ENCODE measurements around the gene NRSN2.

DNA sequence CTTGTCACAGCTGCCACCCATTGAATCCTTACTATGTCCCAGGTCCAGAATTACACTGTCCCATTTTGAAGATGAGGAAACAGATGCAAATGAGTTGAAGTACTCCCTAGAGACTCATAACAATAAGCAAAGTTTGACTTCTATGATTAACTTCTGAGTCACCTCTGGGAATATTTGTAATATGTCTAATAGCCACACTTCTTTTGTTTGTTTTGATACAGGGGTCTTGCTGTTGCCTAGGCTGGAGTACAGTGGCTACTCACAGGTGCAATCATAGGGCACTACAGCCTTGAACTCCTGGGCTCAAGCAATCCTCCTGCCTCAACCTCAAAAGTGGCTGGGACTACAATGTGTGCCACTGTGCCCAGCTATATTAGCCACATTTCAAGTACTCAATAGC, 33.0 kb upstream of the NRSN2 start:
- TF ChIP-seq, protein P1, sequence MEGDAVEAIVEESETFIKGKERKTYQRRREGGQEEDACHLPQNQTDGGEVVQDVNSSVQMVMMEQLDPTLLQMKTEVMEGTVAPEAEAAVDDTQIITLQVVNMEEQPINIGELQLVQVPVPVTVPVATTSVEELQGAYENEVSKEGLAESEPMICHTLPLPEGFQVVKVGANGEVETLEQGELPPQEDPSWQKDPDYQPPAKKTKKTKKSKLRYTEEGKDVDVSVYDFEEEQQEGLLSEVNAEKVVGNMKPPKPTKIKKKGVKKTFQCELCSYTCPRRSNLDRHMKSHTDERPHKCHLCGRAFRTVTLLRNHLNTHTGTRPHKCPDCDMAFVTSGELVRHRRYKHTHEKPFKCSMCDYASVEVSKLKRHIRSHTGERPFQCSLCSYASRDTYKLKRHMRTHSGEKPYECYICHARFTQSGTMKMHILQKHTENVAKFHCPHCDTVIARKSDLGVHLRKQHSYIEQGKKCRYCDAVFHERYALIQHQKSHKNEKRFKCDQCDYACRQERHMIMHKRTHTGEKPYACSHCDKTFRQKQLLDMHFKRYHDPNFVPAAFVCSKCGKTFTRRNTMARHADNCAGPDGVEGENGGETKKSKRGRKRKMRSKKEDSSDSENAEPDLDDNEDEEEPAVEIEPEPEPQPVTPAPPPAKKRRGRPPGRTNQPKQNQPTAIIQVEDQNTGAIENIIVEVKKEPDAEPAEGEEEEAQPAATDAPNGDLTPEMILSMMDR (IDR thresholded peaks at IDR 0.05), result no peak
- TF ChIP-seq FOXJ3 (CRISPR knock-in tag; IDR thresholded peaks at IDR 0.05), result no peak
- TF ChIP-seq CHD2 (IDR thresholded peaks at IDR 0.05; ENCODE audit: low read length, partially characterized antibody), result no peak
- no peak for TF ChIP-seq YY1 (IDR thresholded peaks at IDR 0.05; ENCODE audit: low read depth)
- TF ChIP-seq TAF1 (IDR thresholded peaks at IDR 0.05; ENCODE audit: borderline replicate concordance, low read depth, low read length), result no peak
- TF ChIP-seq, protein P2, sequence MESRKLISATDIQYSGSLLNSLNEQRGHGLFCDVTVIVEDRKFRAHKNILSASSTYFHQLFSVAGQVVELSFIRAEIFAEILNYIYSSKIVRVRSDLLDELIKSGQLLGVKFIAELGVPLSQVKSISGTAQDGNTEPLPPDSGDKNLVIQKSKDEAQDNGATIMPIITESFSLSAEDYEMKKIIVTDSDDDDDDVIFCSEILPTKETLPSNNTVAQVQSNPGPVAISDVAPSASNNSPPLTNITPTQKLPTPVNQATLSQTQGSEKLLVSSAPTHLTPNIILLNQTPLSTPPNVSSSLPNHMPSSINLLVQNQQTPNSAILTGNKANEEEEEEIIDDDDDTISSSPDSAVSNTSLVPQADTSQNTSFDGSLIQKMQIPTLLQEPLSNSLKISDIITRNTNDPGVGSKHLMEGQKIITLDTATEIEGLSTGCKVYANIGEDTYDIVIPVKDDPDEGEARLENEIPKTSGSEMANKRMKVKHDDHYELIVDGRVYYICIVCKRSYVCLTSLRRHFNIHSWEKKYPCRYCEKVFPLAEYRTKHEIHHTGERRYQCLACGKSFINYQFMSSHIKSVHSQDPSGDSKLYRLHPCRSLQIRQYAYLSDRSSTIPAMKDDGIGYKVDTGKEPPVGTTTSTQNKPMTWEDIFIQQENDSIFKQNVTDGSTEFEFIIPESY (IDR thresholded peaks at IDR 0.05; ENCODE audit: borderline replicate concordance, low read depth), result no peak
- TF ChIP-seq EP300 (IDR thresholded peaks at IDR 0.05; ENCODE audit: borderline replicate concordance in 1 of 2, low read depth in 1 of 2, low read length in 1 of 2), result no peak
- no peak for TF ChIP-seq SMC3 (IDR thresholded peaks at IDR 0.05; ENCODE audit: low read depth, low read length)
- no peak for TF ChIP-seq JUND (IDR thresholded peaks at IDR 0.05)
- TF ChIP-seq MXI1 (IDR thresholded peaks at IDR 0.05; ENCODE audit: low read depth, low read length), result no peak
- TF ChIP-seq POLR2AphosphoS5 (IDR thresholded peaks at IDR 0.05; ENCODE audit: low read depth, low read length), result no peak
